HepG2 (cell line): Measurements from ENCODE around the gene SLC9A8. TPM values are rescaled to one million over a fixed set of nuclear protein-coding genes. Genes with fewer than 3 reads are reported as not detected.

Source experiments
- ARNT ChIP-seq: fragments of 450-650 bp; IDR thresholded peaks from 2 replicates; pipeline ENCODE4 v1.6.1; 2017
- CBX2 ChIP-seq, 2 experiments: fragments of 200-600 bp in 1 of 2; sonication (generic); formaldehyde crosslinking in 1 of 2; IDR thresholded peaks; 2 replicates each; pipeline versions ENCODE4 v1.7.0 to v1.8.1; 2018 to 2022; ENCODE audit warnings: low read depth in 2 of 2, low read length in 1 of 2, mild to moderate bottlenecking in 1 of 2, missing genetic modification reagents in 1 of 2
- E2F1 ChIP-seq: sonication (generic); formaldehyde crosslinking; IDR thresholded peaks from 2 replicates; pipeline ENCODE4 v1.5.0; 2020; ENCODE audit warnings: missing genetic modification reagents
- ELF1 ChIP-seq: sonication (generic); formaldehyde crosslinking; IDR thresholded peaks from 2 replicates; pipeline ENCODE4 v1.4.0; 2020; ENCODE audit warnings: missing genetic modification reagents
- EP300 ChIP-seq, 3 experiments: sonication (generic) in 1 of 3; formaldehyde crosslinking in 1 of 3; IDR thresholded peaks; 2 replicates each; pipeline versions ENCODE4 v1.5.1 to v1.6.1; 2011 to 2020; ENCODE audit warnings: low read depth in 2 of 3, low read length in 2 of 3, borderline replicate concordance in 1 of 3, improper control_type of control experiment in 1 of 3, mild to moderate bottlenecking in 1 of 3, missing genetic modification reagents in 1 of 3, moderate library complexity in 1 of 3
- FOXC1 ChIP-seq: sonication (generic); formaldehyde crosslinking; IDR thresholded peaks from 2 replicates; pipeline ENCODE4 v1.8.0; 2022; ENCODE audit warnings: mild to moderate bottlenecking, missing genetic modification reagents, borderline replicate concordance
- GLI4 ChIP-seq: sonication (generic); formaldehyde crosslinking; IDR thresholded peaks from 2 replicates; pipeline ENCODE4 v1.5.1; 2020; ENCODE audit warnings: missing genetic modification reagents, mild to moderate bottlenecking, moderate library complexity, borderline replicate concordance
- IRF9 ChIP-seq: sonication (generic); formaldehyde crosslinking; IDR thresholded peaks from 2 replicates; pipeline ENCODE4 v1.8.0; 2022; ENCODE audit warnings: missing genetic modification reagents, mild to moderate bottlenecking, borderline replicate concordance
- MEIS1 ChIP-seq: sonication (generic); formaldehyde crosslinking; IDR thresholded peaks from 2 replicates; pipeline ENCODE4 v1.9.0; 2021; ENCODE audit warnings: mild to moderate bottlenecking, missing genetic modification reagents, moderate library complexity, borderline replicate concordance
- NCOA1 ChIP-seq: sonication (generic); formaldehyde crosslinking; IDR thresholded peaks from 2 replicates; pipeline ENCODE4 v1.9.0; 2021; ENCODE audit warnings: missing genetic modification reagents
- NR0B2 ChIP-seq: sonication (generic); formaldehyde crosslinking; IDR thresholded peaks from 2 replicates; pipeline ENCODE4 v1.4.0; 2020; ENCODE audit warnings: mild to moderate bottlenecking, missing genetic modification reagents
- PHB2 ChIP-seq: fragments of 450-650 bp; IDR thresholded peaks from 2 replicates; pipeline ENCODE4 v1.6.1; 2018; ENCODE audit not compliant: partially characterized antibody
- RXRB ChIP-seq: IDR thresholded peaks from 2 replicates; pipeline ENCODE4 v1.6.1; 2016; ENCODE audit warnings: borderline replicate concordance, missing genetic modification reagents, missing compliant biosample characterization
- SMARCC2 ChIP-seq: fragments of 450-650 bp; IDR thresholded peaks from 2 replicates; pipeline ENCODE4 v1.6.1; 2017; ENCODE audit warnings: antibody characterized with exemption, mild to moderate bottlenecking
- ZFX ChIP-seq: sonication (generic); formaldehyde crosslinking; IDR thresholded peaks from 2 replicates; pipeline ENCODE4 v1.4.0; 2020; ENCODE audit warnings: mild to moderate bottlenecking, low read depth, missing genetic modification reagents, moderate library complexity
- ZGPAT ChIP-seq: IDR thresholded peaks from 2 replicates; pipeline ENCODE4 v1.6.1; 2016; ENCODE audit warnings: mild to moderate bottlenecking
- ZNF232 ChIP-seq: sonication (generic); formaldehyde crosslinking; IDR thresholded peaks from 2 replicates; pipeline ENCODE4 v1.4.0; 2020; ENCODE audit warnings: missing genetic modification reagents, borderline replicate concordance
- ZNF280B ChIP-seq: sonication (generic); formaldehyde crosslinking; IDR thresholded peaks from 2 replicates; pipeline ENCODE4 v1.5.0; 2020; ENCODE audit warnings: missing genetic modification reagents, mild to moderate bottlenecking, borderline replicate concordance
- ZNF292 ChIP-seq: sonication (generic); formaldehyde crosslinking; IDR thresholded peaks from 2 replicates; pipeline ENCODE4 v1.8.1; 2022; ENCODE audit warnings: mild to moderate bottlenecking, low read depth, missing genetic modification reagents, borderline replicate concordance
- ZNF331 ChIP-seq: sonication (generic); formaldehyde crosslinking; IDR thresholded peaks from 2 replicates; pipeline ENCODE4 v1.4.0; 2020; ENCODE audit warnings: missing genetic modification reagents
- ZNF550 ChIP-seq: sonication (generic); formaldehyde crosslinking; IDR thresholded peaks from 2 replicates; pipeline ENCODE4 v1.4.0; 2020; ENCODE audit warnings: mild to moderate bottlenecking, missing genetic modification reagents, borderline replicate concordance
- ZNF619 ChIP-seq: sonication (generic); formaldehyde crosslinking; IDR thresholded peaks from 2 replicates; pipeline ENCODE4 v1.4.0; 2020; ENCODE audit warnings: mild to moderate bottlenecking, missing genetic modification reagents
- ZNF672 ChIP-seq: sonication (generic); formaldehyde crosslinking; IDR thresholded peaks from 2 replicates; pipeline ENCODE4 v1.8.1; 2022; ENCODE audit warnings: missing genetic modification reagents
- polyA plus RNA-seq, 8 experiments: library from polyadenylated mRNA; depleted of rRNA in 3 of 8; stranded (reverse) in 7 of 8; unstranded in 1 of 8; fragments of >200 nt; fragmentation: Illumina TruSeq in 4 of 8; extraction: Trizol in 4 of 8; gene quantifications; 2 replicates each; pipeline versions ENCODE4 v1.2.1 to v1.2.3, GENCODE V29; 2011 to 2016; ENCODE audit warnings: low read depth in 4 of 8, missing spikeins in 1 of 8, mixed read lengths in 1 of 8; ENCODE audit not compliant: insufficient read depth in 1 of 8
- total RNA-seq, 5 experiments: library from RNA; depleted of rRNA; stranded (reverse); fragments of >200 nt; fragmentation: Illumina TruSeq; extraction: Trizol; gene quantifications; 2 replicates each; pipeline ENCODE4 v1.2.3, GENCODE V29; 2016; ENCODE audit warnings: low read depth in 1 of 5

Gene SLC9A8
- total and polyA plus RNA-seq, 2 of the 13 experiments (the other 11 are each of a cell fraction or from before 2014, with no cell fraction given) = 4.1 to 7.4 TPM

- TF ChIP-seq ZNF280B (CRISPR knock-in tag) (no peak), SMARCC2 (no peak), ELF1 (no peak; the same call in 1 of the 2 replicates), NCOA1 (CRISPR knock-in tag) (no peak), GLI4 (no peak), CBX2 (IDR thresholded peaks at IDR 0.05; ENCODE audit: low read depth, low read length) (no peak), CBX2 (CRISPR knock-in tag; IDR thresholded peaks at IDR 0.05; ENCODE audit: low read depth) (no peak), MEIS1 (CRISPR knock-in tag) (no peak), ZFX (CRISPR knock-in tag) (0 out of 2 replicates have a peak, but pooled peaks have one; percentile 19), ZNF292 (peak; percentile 57; the same call in 1 of the 2 replicates), ZNF232 (CRISPR knock-in tag) (no peak), ZNF331 (CRISPR knock-in tag) (0 out of 2 replicates have a peak, but pooled peaks have one; percentile 23), E2F1 (CRISPR knock-in tag) (peak; percentile 38; the same call in 1 of the 2 replicates), ZNF619 (CRISPR knock-in tag) (no peak), PHB2 (no peak), ARNT (no peak), ZNF550 (CRISPR knock-in tag) (no peak), IRF9 (CRISPR knock-in tag) (no peak), FOXC1 (CRISPR knock-in tag) (no peak), RXRB (peak; percentile 51; the same call in 1 of the 2 replicates), ZGPAT (peak; percentile 50; the same call in 1 of the 2 replicates), NR0B2 (no peak), ZNF672 (CRISPR knock-in tag) (no peak), EP300 (IDR thresholded peaks at IDR 0.05; ENCODE audit: low read depth in 2 of 2, low read length in 2 of 2) (peak in 1 of 2 experiments; percentile 72; a peak in 1 of 4 replicates), EP300 (CRISPR knock-in tag; IDR thresholded peaks at IDR 0.05; ENCODE audit: borderline replicate concordance) (no peak)
These were observed 12.9 kb upstream of the SLC9A8 start (continued) for GRCh38 chr20:49799698-49800097.
